ENCODE results near the gene TCL1A.
"Not testable (repeated sequence)": the region's sequence is repeated elsewhere in the genome, so short reads cannot be mapped to it uniquely, and the experiment has no call there.

The TCL1A gene

GRCh38 chr14:95713596-95714371, at the start of gene TCL1A:
Gene TCL1A, minus strand, starts transcription at chr14:95714125. Its CDS starts 59 bp downstream, at chr14:95714066.
- no peaks in the 10 kb centered on the region for H3K36me3 Mint-ChIP-seq (ENCODE audit: low read depth)
- H3K9me3 Mint-ChIP-seq, result no peaks in the 10 kb centered on the region
- no peak within 1 kb of the TSS for H3K27ac Mint-ChIP-seq
- no peaks in the 10 kb centered on the region for H3K4me1 Mint-ChIP-seq (ENCODE audit: low read depth)
- DNase-seq, result no peak
- no peak within 1 kb of the TSS for H3K4me3 Mint-ChIP-seq
- peaks cover 44% of the 10 kb centered on the region for H3K27me3 Mint-ChIP-seq

GRCh38 chr14:95763032-95763431, 49.1 kb upstream of the TCL1A start:
- not testable (repeated sequence) for DNase-seq; H3K9me3 Mint-ChIP-seq; H3K4me1 Mint-ChIP-seq (ENCODE audit: low read depth); H3K36me3 Mint-ChIP-seq (ENCODE audit: low read depth); H3K27ac Mint-ChIP-seq; H3K4me3 Mint-ChIP-seq
- H3K27me3 Mint-ChIP-seq, result peaks cover 38% of the 10 kb centered on the region

GRCh38 chr14:95761436-95761835, 47.5 kb upstream of the TCL1A start:
- Mint-ChIP-seq H3K4me3 (no peak overlapping the region), H3K27ac (no peak overlapping the region), H3K9me3 (no peaks in the 10 kb centered on the region), H3K36me3 (ENCODE audit: low read depth) (no peaks in the 10 kb centered on the region), H3K4me1 (ENCODE audit: low read depth) (no peaks in the 10 kb centered on the region), H3K27me3 (peaks cover 39% of the 10 kb centered on the region)
- DNase-seq, result no peak

GRCh38 chr14:95760596-95760995, 46.7 kb upstream of the TCL1A start:
- H3K4me3 Mint-ChIP-seq, result no peak overlapping the region
- no peaks in the 10 kb centered on the region for H3K4me1 Mint-ChIP-seq (ENCODE audit: low read depth)
- DNase-seq, result no peak
- no peaks in the 10 kb centered on the region for H3K9me3 Mint-ChIP-seq
- no peaks in the 10 kb centered on the region for H3K36me3 Mint-ChIP-seq (ENCODE audit: low read depth)
- no peak overlapping the region for H3K27ac Mint-ChIP-seq
- H3K27me3 Mint-ChIP-seq, result peaks cover 39% of the 10 kb centered on the region

- Mint-ChIP-seq H3K4me3 (no peak overlapping the region), H3K27ac (no peak overlapping the region), H3K4me1 (ENCODE audit: low read depth) (no peaks in the 10 kb centered on the region), H3K9me3 (no peaks in the 10 kb centered on the region), H3K36me3 (ENCODE audit: low read depth) (no peaks in the 10 kb centered on the region), H3K27me3 (peaks cover 39% of the 10 kb centered on the region)
- no peak for DNase-seq
These were observed 46.0 kb upstream of the TCL1A start for GRCh38 chr14:95759941-95760340.

- Mint-ChIP-seq H3K27me3 (peaks cover 54% of the 10 kb centered on the region), H3K4me1 (ENCODE audit: low read depth) (no peaks in the 10 kb centered on the region), H3K36me3 (ENCODE audit: low read depth) (no peaks in the 10 kb centered on the region), H3K27ac (no peak overlapping the region), H3K9me3 (no peaks in the 10 kb centered on the region), H3K4me3 (no peak overlapping the region)
- DNase-seq, result no peak
These were observed 44.4 kb upstream of the TCL1A start for GRCh38 chr14:95758331-95758730.

GRCh38 chr14:95756751-95757150, 42.8 kb upstream of the TCL1A start:
- no peak for DNase-seq
- Mint-ChIP-seq H3K27me3 (peaks cover 62% of the 10 kb centered on the region), H3K9me3 (no peaks in the 10 kb centered on the region), H3K27ac (no peak overlapping the region), H3K4me1 (ENCODE audit: low read depth) (no peaks in the 10 kb centered on the region), H3K4me3 (no peak overlapping the region), H3K36me3 (ENCODE audit: low read depth) (no peaks in the 10 kb centered on the region)

GRCh38 chr14:95756127-95756526, 42.2 kb upstream of the TCL1A start:
- no peak for DNase-seq

GRCh38 chr14:95741781-95742180, 27.9 kb upstream of the TCL1A start:
- H3K9me3 Mint-ChIP-seq, result peaks cover 8% of the 10 kb centered on the region
- peaks cover 5% of the 10 kb centered on the region for H3K27me3 Mint-ChIP-seq
- no peak for DNase-seq
- H3K4me1 Mint-ChIP-seq (ENCODE audit: low read depth), result peaks cover 6% of the 10 kb centered on the region
- no peak overlapping the region for H3K4me3 Mint-ChIP-seq
- H3K27ac Mint-ChIP-seq, result no peak overlapping the region
- no peaks in the 10 kb centered on the region for H3K36me3 Mint-ChIP-seq (ENCODE audit: low read depth)

More at GRCh38 chr14:95756127-95756526, 42.2 kb upstream of the TCL1A start:
- Mint-ChIP-seq H3K4me3 (no peak overlapping the region), H3K27me3 (peaks cover 56% of the 10 kb centered on the region), H3K9me3 (no peaks in the 10 kb centered on the region), H3K36me3 (ENCODE audit: low read depth) (no peaks in the 10 kb centered on the region), H3K27ac (no peak overlapping the region), H3K4me1 (ENCODE audit: low read depth) (no peaks in the 10 kb centered on the region)

- Mint-ChIP-seq H3K4me3 (no peak overlapping the region), H3K27me3 (peaks cover 5% of the 10 kb centered on the region), H3K27ac (no peak overlapping the region), H3K36me3 (ENCODE audit: low read depth) (no peaks in the 10 kb centered on the region), H3K9me3 (peaks cover 8% of the 10 kb centered on the region), H3K4me1 (ENCODE audit: low read depth) (peaks cover 6% of the 10 kb centered on the region)
- DNase-seq, result no peak
These were observed 27.1 kb upstream of the TCL1A start for GRCh38 chr14:95741038-95741490.

- H3K36me3 Mint-ChIP-seq (ENCODE audit: low read depth), result no peaks in the 10 kb centered on the region
- H3K27me3 Mint-ChIP-seq, result peaks cover 2% of the 10 kb centered on the region
- peak overlapping the region; percentile 78 for H3K27ac Mint-ChIP-seq
- H3K4me1 Mint-ChIP-seq (ENCODE audit: low read depth), result peaks cover 6% of the 10 kb centered on the region
- peaks cover 8% of the 10 kb centered on the region for H3K9me3 Mint-ChIP-seq
- DNase-seq, result no peak
- no peak overlapping the region for H3K4me3 Mint-ChIP-seq
These were observed 25.4 kb upstream of the TCL1A start for GRCh38 chr14:95739356-95739755.

- Mint-ChIP-seq H3K27ac (no peak overlapping the region), H3K27me3 (peaks cover 35% of the 10 kb centered on the region)
These were observed 19.3 kb upstream of the TCL1A start for GRCh38 chr14:95733212-95733611.

GRCh38 chr14:95730126-95730525, 16.2 kb upstream of the TCL1A start:
- H3K4me1 Mint-ChIP-seq (ENCODE audit: low read depth), result no peaks in the 10 kb centered on the region
- no peaks in the 10 kb centered on the region for H3K9me3 Mint-ChIP-seq
- H3K4me3 Mint-ChIP-seq, result no peak overlapping the region
- H3K36me3 Mint-ChIP-seq (ENCODE audit: low read depth), result no peaks in the 10 kb centered on the region
- DNase-seq, result no peak
- H3K27ac Mint-ChIP-seq, result no peak overlapping the region
- peaks cover 60% of the 10 kb centered on the region for H3K27me3 Mint-ChIP-seq

More at GRCh38 chr14:95733212-95733611, 19.3 kb upstream of the TCL1A start:
- peaks cover 2% of the 10 kb centered on the region for H3K9me3 Mint-ChIP-seq
- DNase-seq, result no peak
- H3K4me3 Mint-ChIP-seq, result no peak overlapping the region
- H3K4me1 Mint-ChIP-seq (ENCODE audit: low read depth), result no peaks in the 10 kb centered on the region
- no peaks in the 10 kb centered on the region for H3K36me3 Mint-ChIP-seq (ENCODE audit: low read depth)

- H3K4me1 Mint-ChIP-seq (ENCODE audit: low read depth); H3K36me3 Mint-ChIP-seq (ENCODE audit: low read depth); H3K27ac Mint-ChIP-seq; H3K9me3 Mint-ChIP-seq; DNase-seq; H3K4me3 Mint-ChIP-seq: not testable (repeated sequence)
- H3K27me3 Mint-ChIP-seq, result peaks cover 66% of the 10 kb centered on the region
These were observed 15.6 kb upstream of the TCL1A start for GRCh38 chr14:95729402-95730028.

GRCh38 chr14:95727056-95727700, 13.3 kb upstream of the TCL1A start:
- Mint-ChIP-seq H3K4me3 (no peak overlapping the region), H3K27me3 (peaks cover 69% of the 10 kb centered on the region), H3K4me1 (ENCODE audit: low read depth) (no peaks in the 10 kb centered on the region), H3K9me3 (peaks cover 3% of the 10 kb centered on the region), H3K36me3 (ENCODE audit: low read depth) (no peaks in the 10 kb centered on the region), H3K27ac (no peak overlapping the region)
- DNase-seq, result no peak

Data from activated T-cell treated with anti-CD3 and anti-CD28 coated beads, Interleukin-2, amount 50 U/mL, for 24 hours (primary cell).